LoVo (cell line): ENCODE data around the gene PDSS2.
"Not testable (repeated sequence)": the region's sequence is repeated elsewhere in the genome, so short reads cannot be mapped to it uniquely, and the experiment has no call there.

Experiments
- DNase-seq: peaks from one replicate; pipeline ENCODE4 v3.0.0-alpha.2; 2016; ENCODE audit warnings: low spot score

Gene PDSS2

GRCh38 chr6:107416145-107416544 lies 43.2 kb downstream of the PDSS2 start:
- DNase-seq = no peak

GRCh38 chr6:107413966-107414645 lies 45.3 kb downstream of the PDSS2 start:
- DNase-seq = no peak

GRCh38 chr6:107411161-107411560 lies 48.2 kb downstream of the PDSS2 start:
- no peak for DNase-seq

DNA sequence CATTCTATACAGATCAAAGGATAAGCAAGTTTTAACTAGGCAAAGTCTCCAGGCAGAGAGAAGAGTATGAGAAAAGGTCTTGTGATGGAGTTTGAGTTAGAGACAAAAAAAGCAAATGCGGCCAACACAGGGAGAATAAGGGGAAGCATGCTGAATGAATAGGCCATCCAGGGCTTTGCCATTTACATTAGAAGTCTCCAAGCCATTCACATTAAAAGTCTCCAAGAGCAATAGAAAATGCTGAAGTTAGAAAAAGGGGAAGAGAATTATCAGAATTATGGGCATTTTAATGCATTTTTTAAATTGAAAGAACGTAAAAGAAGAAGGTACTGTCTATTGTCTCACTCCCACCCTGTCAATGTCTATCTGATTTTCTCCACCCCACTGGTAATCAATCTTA lies 49.4 kb downstream of the PDSS2 start:
- no peak for DNase-seq

DNA sequence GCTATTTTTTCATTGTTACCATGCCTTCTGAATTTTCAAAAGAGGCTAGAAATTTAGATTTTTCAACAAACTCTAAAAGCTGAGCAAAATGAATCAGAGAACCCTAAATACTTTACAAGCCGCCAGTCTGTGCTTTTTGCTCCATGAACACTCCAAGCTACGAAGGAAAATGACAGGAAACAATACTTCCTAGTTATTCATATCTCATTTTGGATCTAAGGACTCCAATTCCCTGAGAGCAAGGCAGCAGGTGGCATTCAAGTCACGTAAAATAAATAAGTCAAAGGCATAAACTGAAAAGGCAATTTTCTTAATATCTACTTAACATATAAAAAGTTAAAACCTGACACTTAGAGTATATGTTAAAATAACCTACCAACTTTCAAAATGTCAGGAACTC lies 50.6 kb downstream of the PDSS2 start:
- no peak for DNase-seq

DNA sequence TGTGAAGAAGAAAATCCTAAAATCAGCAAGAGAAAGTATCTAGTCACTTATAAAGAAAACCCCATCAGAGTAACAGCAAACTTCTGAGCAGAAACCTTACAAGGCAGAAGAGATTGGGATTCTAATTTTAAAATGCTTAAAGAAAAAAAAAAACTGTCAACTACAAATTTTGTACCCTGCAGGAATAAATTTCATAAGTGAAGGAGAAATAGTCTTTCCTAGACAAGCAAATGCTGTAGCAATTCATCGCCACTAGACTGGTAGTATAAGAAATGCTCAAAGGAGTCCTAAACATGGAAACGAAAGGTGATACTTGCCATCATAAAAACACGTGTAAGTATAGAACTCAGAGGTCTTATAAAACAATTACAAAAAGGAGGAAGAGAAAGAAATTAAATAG lies 54.4 kb downstream of the PDSS2 start:
- no peak for DNase-seq

GRCh38 chr6:107402533-107402932 lies 56.8 kb downstream of the PDSS2 start:
- DNase-seq = no peak

GRCh38 chr6:107401573-107401972 lies 57.8 kb downstream of the PDSS2 start:
- DNase-seq = no peak

DNA sequence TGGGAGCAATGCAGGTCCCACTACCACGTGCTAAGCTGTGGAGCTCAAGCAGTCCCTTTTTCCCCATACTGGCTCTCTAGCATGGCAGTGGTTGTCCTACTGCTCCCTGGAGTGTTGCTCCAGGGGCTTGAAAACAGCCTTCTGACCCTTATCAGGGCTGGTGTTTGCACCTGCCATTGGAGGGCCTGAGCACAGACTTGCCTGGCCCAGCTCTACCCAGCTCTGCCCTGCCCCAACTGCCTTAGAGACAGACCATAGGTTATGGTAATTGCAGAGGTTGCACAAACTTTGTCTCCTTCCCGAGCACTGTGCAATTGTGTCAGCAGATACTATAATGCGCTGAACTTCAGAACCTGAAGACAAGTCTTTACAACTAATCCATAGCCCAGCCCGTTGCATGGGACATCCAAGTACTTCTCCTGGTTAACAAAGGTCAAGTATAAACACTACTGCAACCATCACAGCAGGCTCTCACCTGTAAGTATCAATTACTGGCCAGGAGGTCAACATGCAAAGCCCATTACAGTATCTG lies 58.7 kb downstream of the PDSS2 start:
- no peak for DNase-seq

DNA sequence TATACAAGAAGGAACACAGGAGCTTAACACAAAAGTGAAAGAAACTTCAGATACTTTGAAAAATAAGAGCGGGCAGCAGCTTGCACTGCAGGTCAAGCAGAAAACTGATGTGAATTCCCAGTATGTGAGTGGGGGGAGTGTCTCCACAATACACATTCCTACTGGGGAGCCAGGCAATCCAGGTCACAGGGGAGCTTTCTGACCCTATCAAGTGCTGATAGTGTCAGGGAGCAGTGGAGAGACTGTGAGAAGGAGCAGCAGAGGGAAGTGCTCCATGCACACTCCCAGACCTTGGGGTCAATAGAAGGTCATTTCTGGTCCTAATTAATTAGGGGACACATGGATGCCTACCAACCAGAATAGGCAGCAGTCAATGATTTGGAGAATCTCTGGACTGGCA lies 59.4 kb downstream of the PDSS2 start:
- DNase-seq = no peak

DNA sequence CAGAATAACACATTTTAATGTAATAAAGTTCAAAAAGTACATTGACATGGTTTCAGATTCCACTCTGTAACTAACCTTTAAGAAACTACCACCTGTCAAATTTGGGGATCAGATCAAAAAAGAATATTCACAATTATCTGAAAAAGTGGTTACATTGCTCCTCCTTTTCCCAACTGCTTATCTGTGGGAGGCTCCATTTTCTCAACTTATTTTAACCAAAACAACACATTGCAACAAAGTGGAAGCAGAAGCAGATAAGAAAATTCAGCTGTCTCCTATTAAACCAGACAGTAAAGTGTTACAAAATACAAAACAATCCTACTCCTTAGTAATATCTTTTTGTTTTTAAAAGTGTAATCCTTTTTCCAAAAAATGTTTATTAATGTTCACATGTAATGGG lies 61.4 kb downstream of the PDSS2 start:
- DNase-seq = no peak

GRCh38 chr6:107396211-107396610 lies 63.2 kb downstream of the PDSS2 start:
- no peak for DNase-seq

DNA sequence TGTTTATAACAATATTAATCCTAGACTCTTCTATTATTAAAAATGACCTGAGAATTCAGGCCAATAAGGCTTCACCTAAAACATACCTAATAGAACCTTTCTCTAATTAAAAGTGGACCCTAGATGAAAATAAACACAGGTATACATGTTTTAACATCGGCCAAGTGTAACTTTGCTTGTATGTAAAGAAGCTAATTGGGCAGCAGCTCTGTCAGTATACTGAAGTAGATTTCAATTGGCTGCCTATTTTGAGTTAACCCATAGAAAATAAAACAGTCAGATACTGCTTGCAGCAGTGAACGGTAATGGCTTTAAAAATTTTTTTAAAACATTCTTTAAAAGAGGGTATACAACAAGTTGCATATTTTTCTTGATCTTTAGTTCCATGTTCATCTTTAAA lies 67.3 kb downstream of the PDSS2 start:
- DNase-seq = no peak

DNA sequence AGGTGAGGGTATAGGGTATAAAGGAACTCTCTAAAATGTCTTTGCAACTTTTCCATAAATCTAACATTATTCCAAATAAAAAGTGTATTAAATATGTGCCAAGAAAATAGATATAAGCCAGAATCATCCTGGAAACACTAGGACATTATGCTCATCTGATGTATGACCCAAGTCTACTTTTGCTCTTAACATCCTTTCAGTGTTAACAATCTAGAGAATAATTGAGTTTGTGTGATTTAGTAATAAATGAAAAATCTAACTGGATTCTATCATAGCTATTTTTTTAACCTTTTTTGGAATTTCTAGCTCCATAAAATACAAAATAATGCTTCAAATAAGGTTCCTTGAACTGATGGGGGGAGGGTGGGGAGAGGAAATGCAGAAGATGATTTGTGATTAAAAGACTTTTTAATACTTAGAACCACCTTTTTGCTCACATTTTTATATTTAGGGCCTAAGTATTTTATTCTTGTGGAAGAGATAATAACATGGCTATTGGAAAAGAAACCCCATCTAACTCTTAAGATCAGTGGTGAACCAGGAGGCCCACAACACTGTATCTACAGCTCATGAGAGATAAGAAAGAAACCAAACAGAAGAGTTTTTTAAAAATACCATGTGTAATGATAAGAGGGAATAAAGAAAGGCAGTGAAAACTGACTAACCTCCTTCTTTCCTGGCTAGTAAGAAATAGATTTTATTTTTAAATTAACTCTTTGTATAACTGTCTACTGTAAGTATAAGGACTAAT lies 68.5 kb downstream of the PDSS2 start:
- no peak for DNase-seq

DNA sequence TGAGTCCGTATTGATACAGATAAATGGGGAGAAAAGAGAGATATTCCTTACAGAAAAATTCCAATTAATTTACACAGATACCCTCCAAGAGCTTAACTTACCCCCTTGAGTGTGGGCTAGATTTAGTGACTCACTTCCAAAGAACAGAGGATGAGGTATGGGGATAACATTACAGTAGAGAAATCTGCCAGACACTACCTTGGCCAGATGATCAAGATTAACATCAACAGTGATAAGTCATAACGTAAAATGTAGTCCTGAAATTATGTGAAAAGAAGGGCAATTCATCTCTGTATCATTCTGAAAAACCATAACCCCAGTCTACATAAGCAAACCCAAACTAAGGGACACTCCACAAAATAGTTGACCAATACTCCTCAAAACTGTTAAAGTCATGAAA lies 69.3 kb downstream of the PDSS2 start:
- no peak for DNase-seq

GRCh38 chr6:107386904-107387303 lies 72.5 kb downstream of the PDSS2 start:
- DNase-seq = no peak

DNA sequence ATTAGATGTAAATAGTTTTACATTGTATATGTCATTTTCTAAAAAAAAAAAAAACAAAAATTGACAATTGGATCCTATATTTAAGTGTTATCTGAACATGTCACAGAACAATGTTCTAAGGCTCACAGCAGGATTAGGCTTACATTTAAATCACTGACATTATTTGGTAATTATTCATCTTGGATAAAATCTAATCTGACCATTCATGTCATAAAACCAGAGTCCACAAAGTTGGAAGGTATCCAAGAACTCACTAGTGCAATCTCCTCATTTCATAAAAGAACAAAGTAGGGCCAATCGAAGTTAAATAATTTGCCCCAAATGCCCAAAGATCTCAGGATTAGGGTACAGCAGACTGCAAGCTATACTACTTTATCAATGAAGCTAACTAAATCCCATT lies 73.0 kb downstream of the PDSS2 start:
- peak; percentile 15 for DNase-seq

GRCh38 chr6:107383705-107384104 lies 75.7 kb downstream of the PDSS2 start:
- DNase-seq = no peak

- no peak for DNase-seq
Measured at GRCh38 chr6:107374264-107374663, 85.1 kb downstream of the PDSS2 start.

GRCh38 chr6:107369493-107369892 lies 89.9 kb downstream of the PDSS2 start:
- DNase-seq = no peak

DNA sequence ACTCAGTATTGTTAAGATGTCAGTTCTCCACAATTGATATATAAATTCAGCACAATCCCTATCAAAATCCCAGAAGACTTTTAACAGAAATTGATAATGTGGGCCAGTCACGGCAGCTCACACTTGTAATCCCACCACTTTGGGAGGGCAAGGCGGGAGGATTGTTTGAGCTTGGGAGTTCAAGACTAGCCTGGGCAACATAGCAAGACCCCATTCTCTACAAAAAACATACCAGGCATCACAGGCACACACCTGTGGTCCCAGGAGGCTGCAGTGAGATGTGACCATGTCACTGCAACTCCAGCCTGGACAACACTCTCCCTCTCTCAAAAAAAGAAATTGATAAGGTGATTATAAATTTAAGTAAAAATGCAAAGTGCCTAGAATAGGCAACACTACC lies 90.9 kb downstream of the PDSS2 start:
- no peak for DNase-seq

DNA sequence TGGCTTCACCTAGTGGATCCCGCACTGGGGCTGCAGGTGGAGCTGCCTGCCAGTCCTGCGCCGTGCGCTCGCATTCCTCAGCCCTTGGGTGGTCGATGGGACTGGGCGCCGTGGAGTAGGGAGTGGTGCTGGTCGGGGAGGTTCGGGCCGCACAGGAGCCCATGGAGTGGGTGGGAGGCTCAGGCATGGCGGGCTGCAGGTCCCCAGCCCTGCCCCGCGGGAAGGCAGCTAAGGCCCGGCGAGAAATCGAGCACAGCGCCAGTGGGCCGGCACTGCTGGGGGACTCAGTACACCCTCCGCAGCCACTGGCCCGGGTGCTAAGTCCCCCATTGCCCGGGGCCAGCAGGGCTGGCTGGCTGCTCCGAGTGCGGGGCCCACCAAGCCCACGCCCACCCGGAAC lies 95.2 kb downstream of the PDSS2 start:
- not testable (repeated sequence) for DNase-seq

DNA sequence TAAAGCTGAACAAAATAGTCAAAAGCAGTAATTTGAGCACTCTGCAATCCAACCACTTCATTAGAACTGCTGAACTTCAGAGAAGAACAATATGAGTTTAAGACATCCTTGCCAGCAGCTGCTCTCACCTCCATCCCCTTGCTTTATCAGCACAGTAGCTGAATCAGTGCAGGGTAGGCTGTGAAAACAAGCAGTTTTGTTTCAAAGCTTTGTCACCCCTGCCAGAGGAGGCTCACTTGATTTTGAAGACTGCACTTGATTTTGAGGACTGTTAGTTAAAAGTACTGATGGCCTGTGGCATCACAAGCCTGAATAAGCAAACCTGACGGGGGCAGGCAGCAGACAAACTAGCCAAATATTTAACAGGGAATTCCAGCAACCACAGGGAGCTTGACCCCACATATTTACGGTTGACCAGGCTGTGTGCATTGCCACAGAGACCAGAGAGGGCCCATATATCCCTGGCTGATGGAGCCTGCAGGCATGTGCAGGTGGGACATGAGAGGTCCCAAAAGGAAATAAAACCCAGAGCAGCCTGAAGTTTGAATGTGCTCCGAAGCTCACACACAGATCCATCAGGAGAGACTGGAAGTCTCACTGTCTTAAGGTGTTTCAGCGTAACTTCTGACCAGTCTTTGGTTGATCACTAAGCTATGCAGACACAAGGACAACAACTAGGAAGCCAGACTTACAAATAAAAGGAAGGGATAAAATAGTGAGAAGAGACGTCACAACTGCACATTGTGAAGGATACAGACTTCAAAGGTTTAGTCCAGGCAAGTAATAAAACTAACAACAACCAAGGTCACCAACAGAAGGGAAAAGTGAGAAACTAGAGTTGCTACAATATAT lies 97.4 kb downstream of the PDSS2 start:
- no peak for DNase-seq
